HTERT RPE-1 (cell line): Measurements from ENCODE around the gene SYT1.

Experiments
- in situ Hi-C: fragments of 300-500 bp; cut with MboI; formaldehyde crosslinking; loops from 4 replicates; pipeline ENCODE4 v1.14.3; 2020; ENCODE audit warnings: low sequenced_read_pairs

The SYT1 gene

GRCh38 chr12:79055926-79056674, 191.5 kb downstream of the SYT1 start:
- in situ Hi-C loops, result no loop called here

GRCh38 chr12:79056775-79057174, 192.2 kb downstream of the SYT1 start:
- in situ Hi-C loops, result no loop called here

GRCh38 chr12:79057540-79057939, 193.0 kb downstream of the SYT1 start:
- in situ Hi-C loops, result no loop called here

GRCh38 chr12:79058342-79058741, 193.8 kb downstream of the SYT1 start:
- in situ Hi-C loops, result no loop called here

GRCh38 chr12:79059557-79059956, 195.0 kb downstream of the SYT1 start:
- in situ Hi-C loops, result no loop called here

- in situ Hi-C loops, result no loop called here
These were observed 198.7 kb downstream of the SYT1 start for GRCh38 chr12:79063258-79063657.

- in situ Hi-C loops, result no loop called here
These were observed 203.4 kb downstream of the SYT1 start for GRCh38 chr12:79067977-79068376.

GRCh38 chr12:79069009-79069408, 204.4 kb downstream of the SYT1 start:
- in situ Hi-C loops, result no loop called here

GRCh38 chr12:79071498-79071897, 206.9 kb downstream of the SYT1 start:
- in situ Hi-C loops, result no loop called here

- in situ Hi-C loops, result no loop called here
These were observed 208.9 kb downstream of the SYT1 start for GRCh38 chr12:79073506-79073905.

GRCh38 chr12:79082595-79082994, 218.0 kb downstream of the SYT1 start:
- in situ Hi-C loops, result no loop called here

- in situ Hi-C loops, result no loop called here
These were observed 218.6 kb downstream of the SYT1 start for GRCh38 chr12:79083181-79083580.

- in situ Hi-C loops, result no loop called here
These were observed 220.6 kb downstream of the SYT1 start for GRCh38 chr12:79085106-79085682.

- in situ Hi-C loops, result no loop called here
These were observed 222.1 kb downstream of the SYT1 start for GRCh38 chr12:79086541-79087296.

GRCh38 chr12:79098530-79098929, 234.0 kb downstream of the SYT1 start:
- in situ Hi-C loops, result no loop called here

- in situ Hi-C loops, result no loop called here
These were observed 244.4 kb downstream of the SYT1 start for GRCh38 chr12:79108962-79109361.

- in situ Hi-C loops, result no loop called here
These were observed 250.3 kb downstream of the SYT1 start for GRCh38 chr12:79114896-79115295.

GRCh38 chr12:79115743-79116142, 251.2 kb downstream of the SYT1 start:
- in situ Hi-C loops, result no loop called here

GRCh38 chr12:79119796-79120195, 255.2 kb downstream of the SYT1 start:
- in situ Hi-C loops, result no loop called here

- in situ Hi-C loops, result no loop called here
These were observed 256.9 kb downstream of the SYT1 start for GRCh38 chr12:79121486-79121885.

GRCh38 chr12:79124385-79124784, 259.8 kb downstream of the SYT1 start:
- in situ Hi-C loops, result no loop called here

- in situ Hi-C loops, result no loop called here
These were observed 260.8 kb downstream of the SYT1 start for GRCh38 chr12:79125358-79125757.
